ENCODE data around the gene ZXDC. TPM values are rescaled to one million over a fixed set of nuclear protein-coding genes. Genes with fewer than 3 reads are reported as not detected.

ZXDC gene
- total and polyA plus RNA-seq, 8 donors: 30.1 to 40.8 (median 35.5) TPM

- no peak overlapping the region for H3K4me3 ChIP-seq
- no peaks in the 10 kb centered on the region for H3K9me3 ChIP-seq
- no peaks in the 10 kb centered on the region for H3K27me3 ChIP-seq
- ATAC-seq: no peak
- TF ChIP-seq CTCF (IDR thresholded peaks at IDR 0.05): no peak
- intact Hi-C loops (cut with DNase I): no loop called here
- DNase-seq: peak in 1 of 4 donors; percentile 65
- peaks cover 0 to 15% of the 10 kb centered on the region in 2 donors for H3K4me1 ChIP-seq
- no peaks in the 10 kb centered on the region for H3K36me3 ChIP-seq
- H3K27ac ChIP-seq: no peak overlapping the region
These were observed 7.7 kb upstream of the ZXDC start for GRCh38 chr3:126483321-126483761.

GRCh38 chr3:126482503-126483255, 7.0 kb upstream of the ZXDC start:
- intact Hi-C loops (cut with DNase I): no loop called here
- no peak for TF ChIP-seq CTCF (IDR thresholded peaks at IDR 0.05)

GRCh38 chr3:126481808-126482502, 6.3 kb upstream of the ZXDC start:
- H3K4me3 ChIP-seq: no peak overlapping the region
- DNase-seq: peak in 1 of 4 donors; percentile 70
- no peaks in the 10 kb centered on the region for H3K36me3 ChIP-seq
- H3K27me3 ChIP-seq: no peaks in the 10 kb centered on the region
- TF ChIP-seq CTCF (IDR thresholded peaks at IDR 0.05): no peak
- peaks cover 0 to 2% of the 10 kb centered on the region in 2 donors for H3K4me1 ChIP-seq
- intact Hi-C loops (cut with DNase I): no loop called here
- ATAC-seq: no peak
- H3K27ac ChIP-seq: no peak overlapping the region
- no peaks in the 10 kb centered on the region for H3K9me3 ChIP-seq

More at GRCh38 chr3:126482503-126483255, 7.0 kb upstream of the ZXDC start:
- peak in 1 of 4 donors; percentile 50 for DNase-seq
- no peaks in the 10 kb centered on the region for H3K9me3 ChIP-seq
- H3K27ac ChIP-seq: no peak overlapping the region
- no peak overlapping the region for H3K4me3 ChIP-seq
- no peaks in the 10 kb centered on the region for H3K36me3 ChIP-seq
- no peaks in the 10 kb centered on the region for H3K27me3 ChIP-seq
- no peak for ATAC-seq
- peaks cover 0 to 10% of the 10 kb centered on the region in 2 donors for H3K4me1 ChIP-seq

GRCh38 chr3:126480861-126481260, 5.2 kb upstream of the ZXDC start:
- Histone ChIP-seq H3K36me3 (no peaks in the 10 kb centered on the region), H3K27ac (no peak overlapping the region)

More at GRCh38 chr3:126480861-126481260, 5.2 kb upstream of the ZXDC start:
- DNase-seq: no peak
- no peak for TF ChIP-seq CTCF (IDR thresholded peaks at IDR 0.05)
- Histone ChIP-seq H3K4me3 (no peak overlapping the region), H3K9me3 (no peaks in the 10 kb centered on the region), H3K27me3 (no peaks in the 10 kb centered on the region), H3K4me1 (peaks cover 0 to 6% of the 10 kb centered on the region in 2 donors)
- no peak for ATAC-seq
- intact Hi-C loops (cut with DNase I): no loop called here
